IgD-negative memory B cell (primary cell): ENCODE data around the gene OPN3. TPM values are rescaled to one million over a fixed set of nuclear protein-coding genes. Genes with fewer than 3 reads are reported as not detected.

Source experiments
- H3K27ac Mint-ChIP-seq, 3 donors: one replicate each; pipeline ENCODE4 v1.8.0; 2020 to 2022; ENCODE audit warnings: mild to moderate bottlenecking in 3 of 3, mixed read lengths in 3 of 3, moderate library complexity in 1 of 3
- H3K27me3 Mint-ChIP-seq: one replicate; pipeline ENCODE4 v1.8.0; 2021; ENCODE audit warnings: mixed read lengths
- H3K36me3 Mint-ChIP-seq: one replicate; pipeline ENCODE4 v1.8.0; 2020; ENCODE audit warnings: mild to moderate bottlenecking, mixed read lengths
- H3K4me1 Mint-ChIP-seq, 3 donors: one replicate each; pipeline ENCODE4 v1.8.0; 2020 to 2022; ENCODE audit warnings: mixed read lengths in 3 of 3, mild to moderate bottlenecking in 1 of 3
- H3K4me3 Mint-ChIP-seq, 4 donors: one replicate each; pipeline ENCODE4 v1.8.0; 2020 to 2022; ENCODE audit warnings: mild to moderate bottlenecking in 4 of 4, mixed read lengths in 4 of 4, moderate library complexity in 3 of 4
- H3K9me3 Mint-ChIP-seq, 3 donors: one replicate each; pipeline ENCODE4 v1.8.0; 2020 to 2021; ENCODE audit warnings: mixed read lengths in 3 of 3, mild to moderate bottlenecking in 1 of 3
- polyA plus RNA-seq: library from polyadenylated mRNA; unstranded; fragments of 300-500 nt; fragmentation: Illumina TruSeq; gene quantifications from one replicate; pipeline ENCODE4 v1.2.3, GENCODE V29; 2021

OPN3 gene
- polyA plus RNA-seq, 1 donor from 2014 or later, result 76.7 TPM

DNA sequence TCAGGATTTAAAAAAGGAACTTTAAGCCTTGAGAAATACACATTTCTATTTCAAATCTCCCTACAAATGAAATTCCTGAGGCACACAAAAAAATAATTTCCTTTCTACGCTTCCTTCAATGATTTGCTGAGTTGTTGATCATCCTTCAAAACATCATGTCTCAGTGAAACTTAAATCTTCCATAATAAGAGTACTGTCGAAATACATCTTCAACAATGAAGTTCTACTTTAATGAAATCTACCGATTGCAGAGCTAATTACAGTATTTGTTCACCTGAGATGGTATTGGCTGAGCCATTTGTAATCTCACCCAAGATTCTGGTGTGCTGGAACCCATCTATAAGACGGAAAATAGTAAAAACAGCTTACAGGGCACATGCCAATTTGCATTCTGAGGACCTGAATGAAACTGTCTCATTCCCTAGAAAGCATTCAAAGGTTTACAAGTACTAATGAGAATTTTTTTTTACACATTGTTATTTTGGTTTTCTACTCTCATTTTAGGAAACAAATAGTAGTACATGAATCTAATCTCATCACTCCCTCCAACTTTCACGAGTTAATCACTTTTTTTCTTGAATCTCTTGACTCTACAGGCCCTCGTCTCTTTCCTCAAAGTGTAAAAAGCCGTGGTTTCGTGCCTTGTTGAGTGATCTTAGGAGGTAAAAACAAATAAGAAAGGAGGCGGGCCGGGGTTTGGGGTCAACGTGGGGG is 1.1 kb downstream of the OPN3 start:
- H3K4me3 Mint-ChIP-seq, result peak overlapping the region; percentile 88 to 96 (median 94)
- H3K27me3 Mint-ChIP-seq, result no peaks in the 10 kb centered on the region
- H3K27ac Mint-ChIP-seq, result peak overlapping the region; percentile 36 to 90 (median 64)
- peaks cover 11% of the 10 kb centered on the region for H3K36me3 Mint-ChIP-seq
- peaks cover 34 to 57% (median 53%) of the 10 kb centered on the region in 3 donors for H3K4me1 Mint-ChIP-seq
- H3K9me3 Mint-ChIP-seq, result peaks cover 0 to 7% (median 0%) of the 10 kb centered on the region in 3 donors

DNA sequence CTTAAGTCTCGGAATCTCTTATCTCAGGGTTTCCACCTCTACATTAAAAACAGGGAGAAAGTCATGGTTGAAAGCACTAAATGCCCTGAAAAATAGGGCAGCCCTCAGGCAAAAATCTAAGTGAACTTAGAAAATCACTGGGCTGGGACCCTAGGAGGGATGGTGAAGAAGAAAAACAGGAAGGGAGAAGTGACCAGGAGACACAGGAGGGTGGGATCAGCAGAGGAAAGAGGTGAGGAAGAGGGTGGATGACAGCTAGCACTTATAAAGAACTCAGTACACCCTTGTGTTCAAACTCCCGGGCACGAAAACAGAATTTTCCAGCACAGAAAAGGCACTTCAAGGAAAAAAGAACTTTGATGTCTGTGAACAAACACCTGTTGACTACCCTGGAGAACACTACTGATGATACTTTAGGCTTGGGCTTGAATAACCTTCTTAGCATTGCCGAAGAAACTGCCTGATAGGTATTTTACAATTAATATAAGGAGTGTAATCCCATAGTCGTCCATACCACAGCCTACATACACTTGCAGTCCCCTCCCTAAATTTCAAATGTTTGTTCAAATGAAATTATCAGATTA is 2.0 kb downstream of the OPN3 start:
- Mint-ChIP-seq H3K4me1 (peaks cover 34 to 53% (median 52%) of the 10 kb centered on the region in 3 donors), H3K27ac (peak overlapping the region in 1 of 3 donors; percentile 41), H3K4me3 (peak overlapping the region; percentile 88 to 96 (median 94)), H3K36me3 (peaks cover 13% of the 10 kb centered on the region), H3K27me3 (no peaks in the 10 kb centered on the region), H3K9me3 (peaks cover 0 to 5% (median 0%) of the 10 kb centered on the region in 3 donors)

DNA sequence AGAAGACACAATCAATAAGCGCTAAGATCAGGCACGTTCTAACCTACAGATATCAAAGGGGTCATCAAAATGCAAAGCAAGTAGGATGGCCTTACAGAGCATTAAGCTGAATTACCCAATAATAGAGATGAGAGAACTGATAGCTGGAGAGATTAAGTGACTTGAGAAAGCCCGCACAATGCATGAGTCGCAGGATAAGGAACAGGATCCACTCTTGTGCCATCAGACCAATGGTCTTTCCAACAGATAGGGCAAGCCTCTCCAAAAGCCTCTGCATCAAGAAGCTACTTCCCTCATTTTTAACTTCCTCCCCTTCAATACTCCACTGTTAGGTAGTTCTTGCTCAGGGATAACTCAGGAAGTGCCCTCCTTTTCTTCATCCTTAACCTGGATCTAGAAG is 2.6 kb downstream of the OPN3 start:
- Mint-ChIP-seq H3K4me3 (peak overlapping the region; percentile 88 to 96 (median 94)), H3K9me3 (peaks cover 0 to 3% (median 0%) of the 10 kb centered on the region in 3 donors), H3K4me1 (peaks cover 34 to 53% (median 52%) of the 10 kb centered on the region in 3 donors), H3K27ac (peak overlapping the region in 2 of 3 donors; percentile 26 to 41), H3K27me3 (no peaks in the 10 kb centered on the region), H3K36me3 (peaks cover 13% of the 10 kb centered on the region)

DNA sequence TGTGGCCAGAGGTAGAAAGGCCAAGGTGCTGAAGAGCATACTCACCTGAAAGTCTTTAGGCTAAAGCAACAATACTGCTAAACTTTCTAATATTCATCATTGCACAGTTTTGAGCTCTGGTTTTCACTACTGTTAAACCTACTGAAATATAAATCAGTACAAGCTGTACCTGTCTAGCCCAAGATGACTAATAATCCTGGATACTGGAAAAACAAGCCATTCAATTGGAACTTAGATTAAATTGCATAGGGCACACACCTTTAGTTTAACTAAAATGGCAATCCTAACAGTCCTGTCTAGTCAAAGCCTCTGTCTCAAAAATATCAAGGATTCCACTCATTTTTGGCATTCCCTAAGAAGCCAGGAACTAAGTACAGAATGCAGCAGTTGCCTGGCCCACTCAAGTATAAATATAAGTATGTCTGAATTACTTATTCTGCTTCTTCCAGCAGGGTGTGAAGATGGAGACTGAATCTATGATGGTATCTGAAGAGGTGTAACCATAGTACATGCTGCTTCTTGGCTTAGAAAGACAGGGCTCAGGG is 3.1 kb downstream of the OPN3 start:
- peak overlapping the region in 2 of 4 donors; percentile 94 to 96 for H3K4me3 Mint-ChIP-seq
- H3K27me3 Mint-ChIP-seq, result no peaks in the 10 kb centered on the region
- no peaks in the 10 kb centered on the region for H3K9me3 Mint-ChIP-seq
- H3K4me1 Mint-ChIP-seq, result peaks cover 34 to 53% (median 52%) of the 10 kb centered on the region in 3 donors
- peak overlapping the region in 1 of 3 donors; percentile 41 for H3K27ac Mint-ChIP-seq
- H3K36me3 Mint-ChIP-seq, result peaks cover 13% of the 10 kb centered on the region

DNA sequence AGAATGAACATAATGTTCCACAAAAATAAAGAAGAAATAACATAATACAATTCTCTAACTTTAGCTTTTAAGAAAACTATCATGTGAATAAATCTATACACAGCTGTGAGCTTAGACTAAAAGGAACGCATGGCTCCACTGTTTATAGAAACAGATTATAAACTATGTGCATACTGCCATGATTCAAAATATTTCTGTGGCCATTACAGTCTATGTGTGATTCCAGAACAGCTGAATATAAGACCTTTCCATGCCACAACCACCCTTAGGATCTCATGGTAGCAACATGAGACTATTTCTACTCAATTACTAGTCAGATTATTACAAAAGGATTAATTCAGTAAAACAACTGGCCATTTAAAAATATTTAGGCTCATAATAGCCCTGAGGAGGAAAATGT is 3.9 kb downstream of the OPN3 start:
- H3K27me3 Mint-ChIP-seq, result no peaks in the 10 kb centered on the region
- H3K36me3 Mint-ChIP-seq, result peaks cover 13% of the 10 kb centered on the region
- H3K4me1 Mint-ChIP-seq, result peaks cover 34 to 57% (median 52%) of the 10 kb centered on the region in 3 donors
- H3K4me3 Mint-ChIP-seq, result peak overlapping the region in 2 of 4 donors; percentile 47 to 94
- no peak overlapping the region for H3K27ac Mint-ChIP-seq
- H3K9me3 Mint-ChIP-seq, result no peaks in the 10 kb centered on the region

DNA sequence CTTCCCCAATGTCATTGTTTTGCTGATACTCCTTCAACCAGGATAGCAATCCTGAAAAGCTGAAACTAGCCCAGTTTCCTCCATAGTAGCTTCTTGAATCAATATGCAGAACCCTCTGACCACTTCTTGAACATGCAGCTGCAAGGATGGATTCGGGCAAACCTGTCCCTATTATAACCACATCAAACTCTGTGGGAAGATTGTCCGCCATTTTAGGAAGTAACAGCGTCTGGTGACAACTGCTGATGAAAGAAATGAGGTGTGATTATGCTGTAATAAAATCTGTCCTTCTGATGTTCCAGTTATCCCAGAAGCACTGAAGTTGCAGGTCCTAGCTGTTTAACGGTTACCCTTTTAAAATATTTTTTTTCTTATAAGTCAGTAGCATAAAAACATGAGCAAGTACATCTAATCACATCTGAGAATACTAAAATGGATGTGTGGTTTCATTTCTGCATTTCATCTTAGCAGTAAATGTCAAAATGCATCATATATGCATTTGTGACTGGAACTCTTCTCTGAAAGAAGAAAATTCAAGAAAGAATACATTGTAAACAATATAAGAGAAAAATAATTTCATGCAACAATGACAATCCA is 4.5 kb downstream of the OPN3 start:
- Mint-ChIP-seq H3K9me3 (no peaks in the 10 kb centered on the region), H3K27ac (peak overlapping the region in 1 of 3 donors; percentile 85), H3K4me1 (peaks cover 33 to 51% (median 48%) of the 10 kb centered on the region in 3 donors), H3K36me3 (peaks cover 13% of the 10 kb centered on the region), H3K27me3 (no peaks in the 10 kb centered on the region), H3K4me3 (peak overlapping the region; percentile 38 to 94 (median 82))

DNA sequence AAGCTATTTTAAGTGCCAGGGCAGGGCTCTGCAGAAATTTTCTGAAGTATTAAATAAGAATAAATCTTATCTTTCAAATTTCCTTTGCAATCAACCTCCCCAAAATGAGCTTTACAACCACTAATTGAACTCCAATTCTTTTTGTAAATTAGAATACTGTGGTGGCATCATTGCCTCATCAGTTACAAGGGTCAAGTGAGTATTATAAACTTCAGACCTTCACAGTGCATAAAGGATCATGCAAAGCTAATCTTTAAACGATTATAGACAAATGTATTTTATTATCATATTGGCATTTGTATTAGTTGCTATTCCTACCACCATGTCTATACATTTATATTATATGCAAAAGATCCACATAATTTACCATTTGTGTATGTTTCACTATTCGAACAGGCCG is 7.2 kb downstream of the OPN3 start:
- Mint-ChIP-seq H3K36me3 (peaks cover 13% of the 10 kb centered on the region), H3K9me3 (no peaks in the 10 kb centered on the region), H3K4me3 (no peak overlapping the region), H3K27me3 (no peaks in the 10 kb centered on the region), H3K27ac (no peak overlapping the region), H3K4me1 (peaks cover 28 to 48% (median 44%) of the 10 kb centered on the region in 3 donors)

DNA sequence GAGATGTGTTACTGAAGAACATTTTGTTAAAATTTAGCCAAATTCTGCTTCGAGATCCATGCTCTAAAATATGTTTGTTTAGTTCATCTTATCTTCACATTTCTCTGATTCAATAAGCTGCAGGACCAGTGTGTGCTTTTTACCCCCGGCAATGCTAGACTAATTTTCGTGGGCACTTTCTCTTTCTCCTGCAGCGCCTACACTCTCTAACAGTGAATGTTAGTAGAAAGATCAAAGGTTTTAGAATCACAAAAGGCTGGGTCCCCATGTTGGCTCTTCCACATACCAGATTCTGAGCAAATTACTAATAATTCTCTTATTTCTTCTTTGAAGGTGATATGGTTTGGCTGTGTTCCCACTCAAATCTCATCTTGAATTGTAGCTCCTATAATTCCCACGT is 8.5 kb downstream of the OPN3 start:
- Mint-ChIP-seq H3K9me3 (no peaks in the 10 kb centered on the region), H3K36me3 (peaks cover 13% of the 10 kb centered on the region), H3K4me3 (no peak overlapping the region), H3K27me3 (no peaks in the 10 kb centered on the region), H3K4me1 (peaks cover 25 to 43% (median 38%) of the 10 kb centered on the region in 3 donors), H3K27ac (no peak overlapping the region)

DNA sequence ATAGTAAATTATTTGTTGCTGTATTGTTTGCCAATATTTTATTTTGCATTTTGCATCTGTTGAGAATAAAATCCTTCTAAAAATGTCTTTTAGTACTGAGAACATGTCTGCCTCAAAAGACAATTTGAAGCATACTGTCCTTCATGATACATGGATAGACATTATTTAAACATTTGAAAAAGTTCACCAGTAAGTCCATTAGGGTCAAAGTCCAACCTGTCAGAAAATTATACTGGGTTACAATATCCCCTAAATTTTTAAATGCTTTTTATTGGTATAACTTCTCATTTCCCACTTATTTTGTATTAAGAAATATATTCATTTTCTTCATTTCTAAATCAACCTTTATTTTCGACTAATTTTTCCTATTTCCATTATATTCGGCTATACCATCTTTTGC is 9.3 kb downstream of the OPN3 start:
- Mint-ChIP-seq H3K27ac (no peak overlapping the region), H3K9me3 (no peaks in the 10 kb centered on the region), H3K27me3 (no peaks in the 10 kb centered on the region), H3K4me1 (peaks cover 21 to 35% (median 34%) of the 10 kb centered on the region in 3 donors), H3K4me3 (no peak overlapping the region), H3K36me3 (peaks cover 13% of the 10 kb centered on the region)

DNA sequence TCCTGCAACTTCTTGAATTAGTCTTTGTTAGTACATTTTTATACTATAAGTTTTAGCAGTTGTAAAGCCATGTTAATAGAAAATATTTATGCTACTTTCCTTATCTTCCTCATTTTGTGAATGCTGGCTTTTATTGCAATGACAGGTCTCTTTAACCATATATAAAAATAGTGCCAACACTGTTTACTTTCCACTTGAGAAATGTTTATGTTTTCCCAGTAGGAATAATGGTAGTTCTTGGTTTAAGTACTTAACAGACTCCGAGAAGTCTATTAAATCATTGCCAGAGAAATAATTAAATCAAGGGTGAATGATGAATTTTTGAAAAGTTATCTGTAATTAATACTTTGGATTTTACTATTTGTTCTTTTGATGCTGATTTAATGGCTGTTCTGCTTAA is 9.7 kb downstream of the OPN3 start:
- Mint-ChIP-seq H3K27ac (no peak overlapping the region), H3K4me1 (peaks cover 17 to 31% (median 29%) of the 10 kb centered on the region in 3 donors), H3K36me3 (peaks cover 13% of the 10 kb centered on the region), H3K27me3 (no peaks in the 10 kb centered on the region), H3K4me3 (no peak overlapping the region), H3K9me3 (no peaks in the 10 kb centered on the region)

DNA sequence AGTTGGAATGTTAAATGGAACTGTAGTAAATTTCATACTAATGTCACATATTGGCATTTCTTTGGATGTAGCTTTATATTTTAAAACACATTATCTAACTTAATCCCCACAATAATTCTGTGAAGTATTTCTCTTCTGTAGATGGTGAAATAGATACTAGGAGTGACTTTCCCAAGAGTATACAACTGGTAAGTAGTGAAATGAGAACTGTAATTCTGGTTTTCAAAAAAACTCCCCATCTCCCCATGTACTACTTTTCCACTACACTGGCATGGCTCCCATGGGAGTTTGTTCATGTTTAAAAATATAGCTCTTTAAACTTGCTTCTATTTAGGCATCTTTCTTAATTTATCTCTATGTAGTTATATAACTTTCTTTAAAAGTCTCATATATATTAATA is 10.2 kb downstream of the OPN3 start:
- no peaks in the 10 kb centered on the region for H3K9me3 Mint-ChIP-seq
- no peak overlapping the region for H3K27ac Mint-ChIP-seq
- no peaks in the 10 kb centered on the region for H3K27me3 Mint-ChIP-seq
- H3K36me3 Mint-ChIP-seq, result peaks cover 8% of the 10 kb centered on the region
- H3K4me3 Mint-ChIP-seq, result no peak overlapping the region
- peaks cover 12 to 27% (median 25%) of the 10 kb centered on the region in 3 donors for H3K4me1 Mint-ChIP-seq

DNA sequence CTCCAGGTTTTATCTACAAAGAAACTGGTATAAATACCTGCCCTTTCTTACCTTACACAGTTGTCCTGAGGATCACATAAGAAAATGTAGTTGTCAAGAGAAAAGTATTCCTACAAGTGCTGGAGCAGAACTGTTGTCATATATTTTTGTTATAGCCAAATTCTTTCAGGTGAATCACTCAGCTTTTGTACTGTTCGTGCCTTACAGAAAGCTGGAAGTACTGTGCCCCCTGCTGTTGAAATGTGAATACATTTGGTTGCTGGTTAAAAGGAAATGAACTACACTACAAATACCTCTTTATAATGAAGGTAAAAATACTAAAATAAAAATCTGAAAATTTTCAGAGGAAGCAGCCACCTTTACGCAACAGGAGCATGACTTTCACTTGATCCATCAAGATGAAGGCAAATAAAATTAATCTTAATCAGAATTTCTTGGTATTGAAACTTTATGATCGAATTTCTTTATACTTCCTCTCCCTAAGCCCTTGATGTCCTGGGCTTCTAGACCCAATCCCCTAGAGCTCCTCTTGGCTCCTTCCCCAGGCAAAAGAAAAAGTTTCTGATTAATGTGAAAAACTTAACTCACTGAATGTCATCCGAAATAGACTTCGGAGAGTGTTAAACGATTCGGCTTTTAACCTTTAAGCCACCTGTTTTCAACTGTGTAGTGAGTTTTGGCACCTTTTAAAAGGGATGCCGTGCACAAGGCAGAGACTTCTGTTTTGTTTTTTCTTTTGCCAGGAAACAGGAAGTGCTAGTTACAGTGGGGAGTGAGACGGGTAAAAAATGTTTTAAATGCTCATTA is 12.5 kb downstream of the OPN3 start:
- Mint-ChIP-seq H3K4me3 (peak overlapping the region; percentile 35 to 75 (median 56)), H3K27ac (peak overlapping the region in 2 of 3 donors; percentile 52 to 81), H3K36me3 (peaks cover 2% of the 10 kb centered on the region), H3K4me1 (peaks cover 10 to 30% (median 17%) of the 10 kb centered on the region in 3 donors), H3K9me3 (no peaks in the 10 kb centered on the region), H3K27me3 (no peaks in the 10 kb centered on the region)

DNA sequence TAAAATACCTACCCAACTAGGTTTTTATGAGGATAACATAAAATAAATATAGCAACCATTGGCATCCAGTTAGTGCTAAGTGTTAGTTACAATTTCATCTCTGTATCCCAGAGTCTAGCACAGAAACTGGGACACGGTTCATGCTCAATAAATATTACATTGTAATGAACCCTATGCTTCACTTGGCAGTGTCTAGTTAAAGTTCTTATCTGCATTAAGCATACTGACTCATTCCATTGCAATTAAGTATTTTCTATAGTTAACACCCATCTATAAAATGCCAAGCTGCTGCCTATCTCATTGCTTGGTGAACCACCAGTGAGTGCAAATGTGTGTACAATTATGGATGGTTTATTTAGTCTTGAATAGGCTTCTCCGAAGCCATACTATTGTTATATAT is 15.2 kb downstream of the OPN3 start:
- Mint-ChIP-seq H3K4me3 (no peak overlapping the region), H3K36me3 (peaks cover 4% of the 10 kb centered on the region), H3K4me1 (peaks cover 13 to 26% (median 15%) of the 10 kb centered on the region in 3 donors), H3K27ac (peak overlapping the region in 1 of 3 donors; percentile 2), H3K9me3 (no peaks in the 10 kb centered on the region), H3K27me3 (no peaks in the 10 kb centered on the region)

DNA sequence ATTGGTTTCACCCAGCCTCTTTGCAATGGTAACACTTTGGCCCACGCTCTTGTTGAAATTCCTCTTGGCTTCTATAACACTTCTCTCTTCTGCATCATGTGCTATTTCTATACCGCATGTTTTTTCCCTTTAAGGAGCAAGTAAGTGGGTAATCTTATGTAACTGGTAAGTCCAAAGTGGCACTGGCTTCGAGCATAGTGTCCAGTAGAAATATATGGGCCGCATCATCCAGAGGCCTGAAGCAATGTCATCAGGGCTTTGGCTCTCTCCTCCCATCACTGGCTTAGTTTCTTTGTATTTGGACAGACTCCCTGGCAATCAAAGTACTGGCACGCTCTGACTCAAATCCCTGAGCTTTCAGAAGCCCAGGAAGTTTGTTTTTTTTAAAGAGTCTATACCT is 17.5 kb downstream of the OPN3 start:
- Mint-ChIP-seq H3K36me3 (peaks cover 4% of the 10 kb centered on the region), H3K27me3 (no peaks in the 10 kb centered on the region), H3K4me3 (no peak overlapping the region), H3K9me3 (no peaks in the 10 kb centered on the region), H3K27ac (no peak overlapping the region), H3K4me1 (peaks cover 4 to 13% (median 9%) of the 10 kb centered on the region in 3 donors)
